GM23338 (cell line): ENCODE measurements around the gene ITGA1. TPM values are rescaled to one million over a fixed set of nuclear protein-coding genes. Genes with fewer than 3 reads are reported as not detected.

Source experiments
- ATAC-seq: fragments of 200-7000 bp; cut with Tn5 transposase; 3 replicates; pipeline ENCODE4 v1.9.1; 2020
- DNase-seq: peaks from one replicate; pipeline ENCODE4 v3.0.0-alpha.2; 2015; ENCODE audit warnings: low spot score
- H2AFZ ChIP-seq: fragments of 200-600 bp; sonication (generic); 2 replicates; pipeline ENCODE4 v1.8.0; 2016; ENCODE audit warnings: antibody characterized with exemption, mild to moderate bottlenecking, moderate library complexity
- H3F3A ChIP-seq: fragments of 200-600 bp; sonication (generic); replicated peaks from 2 replicates; pipeline ENCODE4 v1.8.0; 2017; ENCODE audit warnings: antibody characterized with exemption, mixed run types, low read depth
- H3K27ac ChIP-seq: fragments of 200-600 bp; sonication (generic); 2 replicates; pipeline ENCODE4 v1.6.1; 2016; ENCODE audit warnings: low read depth
- H3K27me3 ChIP-seq: fragments of 200-600 bp; sonication (generic); 2 replicates; pipeline ENCODE4 v1.8.0; 2016; ENCODE audit warnings: mild to moderate bottlenecking, mixed run types, moderate library complexity; ENCODE audit not compliant: insufficient read depth
- H3K36me3 ChIP-seq: fragments of 200-600 bp; sonication (generic); 2 replicates; pipeline ENCODE4 v1.8.0; 2016; ENCODE audit warnings: mild to moderate bottlenecking; ENCODE audit not compliant: insufficient read depth
- H3K4me1 ChIP-seq: fragments of 200-600 bp; sonication (generic); 2 replicates; pipeline ENCODE4 v1.8.0; 2016; ENCODE audit warnings: mild to moderate bottlenecking, moderate library complexity; ENCODE audit not compliant: insufficient read depth
- H3K4me2 ChIP-seq: fragments of 200-600 bp; sonication (generic); 2 replicates; pipeline ENCODE4 v1.7.1; 2017; ENCODE audit warnings: mixed run types
- H3K4me3 ChIP-seq: fragments of 200-600 bp; sonication (generic); 2 replicates; pipeline ENCODE4 v1.6.1; 2016; ENCODE audit warnings: mixed run types
- H3K79me2 ChIP-seq: fragments of 200-600 bp; sonication (generic); replicated peaks from 2 replicates; pipeline ENCODE4 v1.8.0; 2017; ENCODE audit warnings: mild to moderate bottlenecking; ENCODE audit not compliant: insufficient read depth
- H3K9me2 ChIP-seq: fragments of 200-600 bp; sonication (generic); 2 replicates; pipeline ENCODE4 v1.8.0; 2017; ENCODE audit not compliant: insufficient read depth
- H4K20me1 ChIP-seq: fragments of 200-600 bp; sonication (generic); replicated peaks from 2 replicates; pipeline ENCODE4 v1.8.0; 2017; ENCODE audit warnings: mild to moderate bottlenecking; ENCODE audit not compliant: insufficient read depth
- H3K27ac Mint-ChIP-seq: 2 replicates; pipeline ENCODE4 v1.8.0; 2020; ENCODE audit warnings: inconsistent platforms, mild to moderate bottlenecking, moderate library complexity, mixed read lengths
- H3K27me3 Mint-ChIP-seq: 3 replicates; pipeline ENCODE4 v1.8.0; 2022; ENCODE audit warnings: low read depth, mild to moderate bottlenecking, moderate library complexity, mixed read lengths, inconsistent platforms; ENCODE audit not compliant: insufficient read depth, poor library complexity
- H3K36me3 Mint-ChIP-seq: 3 replicates; pipeline ENCODE4 v1.8.0; 2021; ENCODE audit warnings: low read depth, mild to moderate bottlenecking, inconsistent platforms, moderate library complexity, mixed read lengths
- H3K4me1 Mint-ChIP-seq: 3 replicates; pipeline ENCODE4 v1.8.0; 2020; ENCODE audit warnings: mild to moderate bottlenecking, inconsistent platforms, mixed read lengths
- H3K4me3 Mint-ChIP-seq: 3 replicates; pipeline ENCODE4 v1.8.0; 2021; ENCODE audit warnings: moderate library complexity, mild to moderate bottlenecking, inconsistent platforms, mixed read lengths
- H3K9me3 Mint-ChIP-seq: 3 replicates; pipeline ENCODE4 v1.8.0; 2020; ENCODE audit warnings: moderate library complexity, mild to moderate bottlenecking, inconsistent platforms, mixed read lengths
- CREB1 ChIP-seq: fragments of 250-450 bp; sonication (Bioruptor Pico); IDR thresholded peaks from 2 replicates; pipeline ENCODE4 v1.5.0; 2020; ENCODE audit warnings: low read depth, mild to moderate bottlenecking, moderate library complexity
- CTCF ChIP-seq, 2 experiments: fragments of 200-600 bp in 1 of 2; sonication (generic) in 1 of 2; conservative IDR thresholded peaks; 2 replicates each; pipeline versions ENCODE4 v1.5.1 to v1.6.1; 2016 to 2017; ENCODE audit warnings: antibody characterized with exemption in 2 of 2, low read depth in 2 of 2, mild to moderate bottlenecking in 2 of 2, moderate library complexity in 1 of 2
- ETS1 ChIP-seq: IDR thresholded peaks from 2 replicates; pipeline ENCODE4 v1.6.1; 2016; ENCODE audit warnings: antibody characterized with exemption
- EZH2 ChIP-seq: fragments of 200-600 bp; sonication (generic); IDR thresholded peaks from one replicate; pipeline ENCODE4 v1.8.0; 2017; ENCODE audit warnings: antibody characterized with exemption, mild to moderate bottlenecking, low read depth; ENCODE audit not compliant: unreplicated experiment
- EZH2phosphoT487 ChIP-seq: fragments of 200-600 bp; sonication (generic); IDR thresholded peaks from one replicate; pipeline ENCODE4 v1.8.1; 2018; ENCODE audit warnings: antibody characterized with exemption; ENCODE audit not compliant: unreplicated experiment
- JUNB ChIP-seq: IDR thresholded peaks from one replicate; pipeline ENCODE4 v1.6.1; 2016; ENCODE audit warnings: antibody characterized with exemption; ENCODE audit not compliant: unreplicated experiment
- NANOG ChIP-seq: IDR thresholded peaks from 2 replicates; pipeline ENCODE4 v1.6.1; 2016; ENCODE audit warnings: antibody characterized with exemption, borderline replicate concordance
- POLR2AphosphoS5 ChIP-seq: IDR thresholded peaks from 2 replicates; pipeline ENCODE4 v1.6.1; 2016; ENCODE audit warnings: antibody characterized with exemption, low read depth
- REST ChIP-seq: IDR thresholded peaks from one replicate; pipeline ENCODE4 v1.6.1; 2018; ENCODE audit warnings: antibody characterized with exemption; ENCODE audit not compliant: unreplicated experiment
- STAT1 ChIP-seq: IDR thresholded peaks from one replicate; pipeline ENCODE4 v1.6.1; 2016; ENCODE audit warnings: antibody characterized with exemption; ENCODE audit not compliant: unreplicated experiment
- ZNF114 ChIP-seq: fragments of 250-450 bp; sonication (Bioruptor Pico); IDR thresholded peaks from 2 replicates; pipeline ENCODE4 v1.5.0; 2020; ENCODE audit warnings: mild to moderate bottlenecking, moderate library complexity
- ZNF331 ChIP-seq: fragments of 250-450 bp; sonication (Bioruptor Pico); IDR thresholded peaks from 2 replicates; pipeline ENCODE4 v1.5.0; 2020; ENCODE audit warnings: low read depth, mild to moderate bottlenecking, moderate library complexity
- ZNF462 ChIP-seq: fragments of 250-450 bp; sonication (Bioruptor Pico); IDR thresholded peaks from 2 replicates; pipeline ENCODE4 v1.5.0; 2020; ENCODE audit warnings: mild to moderate bottlenecking, moderate library complexity
- polyA plus RNA-seq: library from polyadenylated mRNA; unstranded; fragments of >200 nt; fragmentation: Nextera tagmentation; extraction: Ambion mirVana; gene quantifications from 2 replicates; pipeline ENCODE4 v1.2.1, GENCODE V29; 2016
- total RNA-seq: library from RNA; depleted of rRNA; stranded (reverse); fragments of >200 nt; shearing (Covaris generic); gene quantifications from 2 replicates; pipeline ENCODE4 v1.2.3, GENCODE V29; 2014

The ITGA1 gene
- total and polyA plus RNA-seq, 2 experiments from 2014 or later = 1.8 to 4.9 TPM

GRCh38 chr5:52827815-52828214, 40.1 kb downstream of the ITGA1 start:
- H3K9me3 Mint-ChIP-seq = peaks cover 12% of the 10 kb centered on the region; the same call in 2 of the 3 replicates
- Histone ChIP-seq H3K79me2 (no peaks in the 10 kb centered on the region), H3K9me2 (no peaks in the 10 kb centered on the region), H3K27me3 (no peaks in the 10 kb centered on the region), H3F3A (no peaks in the 10 kb centered on the region), H3K4me3 (no peak overlapping the region), H3K4me2 (no peak overlapping the region), H3K27ac (no peak overlapping the region), H2AFZ (no peak overlapping the region), H4K20me1 (no peaks in the 10 kb centered on the region), H3K36me3 (no peaks in the 10 kb centered on the region), H3K4me1 (no peaks in the 10 kb centered on the region)
- DNase-seq (no peak), ATAC-seq (no peak)
- no peak overlapping the region for H3K27ac Mint-ChIP-seq
- H3K4me3 Mint-ChIP-seq = no peak overlapping the region
- H3K27me3 Mint-ChIP-seq = peaks cover 2% of the 10 kb centered on the region
- no peaks in the 10 kb centered on the region for H3K36me3 Mint-ChIP-seq
- H3K4me1 Mint-ChIP-seq = no peaks in the 10 kb centered on the region
- TF ChIP-seq ZNF114 (CRISPR knock-in tag) = no peak
- no peak for TF ChIP-seq ETS1
- no peak for TF ChIP-seq NANOG
- TF ChIP-seq POLR2AphosphoS5 = no peak
- TF ChIP-seq CTCF (conservative IDR thresholded peaks at IDR 0.05; ENCODE audit: low read depth in 2 of 2) = no peak
- TF ChIP-seq JUNB = no peak
- TF ChIP-seq EZH2phosphoT487 = no peak
- no peak for TF ChIP-seq EZH2
- no peak for TF ChIP-seq CREB1 (CRISPR knock-in tag)
- no peak for TF ChIP-seq ZNF462 (CRISPR knock-in tag)
- TF ChIP-seq STAT1 = no peak
- no peak for TF ChIP-seq ZNF331 (CRISPR knock-in tag)
- no peak for TF ChIP-seq REST
